HEK293T (cell line): ENCODE results near the gene GSTP1.

Source experiments
- CTCF ChIA-PET: fragments of 350-600 bp; formaldehyde crosslinking; extraction: SDS; loops from one replicate; lab custom pipeline; 2021; ENCODE audit warnings: antibody characterized with exemption, inconsistent platforms; lab: Yijun Ruan, JAX
- POLR2A ChIA-PET: fragments of 350-600 bp; formaldehyde crosslinking; extraction: SDS; loops from one replicate; lab custom pipeline; 2020; ENCODE audit warnings: antibody characterized with exemption, inconsistent platforms; lab: Yijun Ruan, JAX
- DNase-seq: peaks from one replicate; pipeline ENCODE4 v3.0.0; 2012; ENCODE audit warnings: mixed read lengths; ENCODE audit errors: extremely low spot score
- ARNT ChIP-seq: fragments of 450-650 bp; IDR thresholded peaks from 2 replicates; pipeline ENCODE4 v1.6.1; 2017; ENCODE audit warnings: mild to moderate bottlenecking
- BHLHE40 ChIP-seq: fragments of 450-650 bp; IDR thresholded peaks from 2 replicates; pipeline ENCODE4 v1.6.1; 2016; ENCODE audit warnings: mild to moderate bottlenecking, moderate library complexity, borderline replicate concordance
- CTBP1 ChIP-seq: fragments of 450-650 bp; IDR thresholded peaks from 2 replicates; pipeline ENCODE4 v1.6.1; 2016; ENCODE audit warnings: borderline replicate concordance
- ELF4 ChIP-seq: fragments of 450-650 bp; IDR thresholded peaks from 2 replicates; pipeline ENCODE4 v1.6.1; 2017; ENCODE audit warnings: antibody characterized with exemption
- FOXA1 ChIP-seq: fragments of 450-650 bp; IDR thresholded peaks from 2 replicates; pipeline ENCODE4 v1.6.1; 2016; ENCODE audit warnings: mild to moderate bottlenecking
- FOXK2 ChIP-seq: fragments of 450-650 bp; IDR thresholded peaks from 2 replicates; pipeline ENCODE4 v1.6.1; 2016; ENCODE audit warnings: mild to moderate bottlenecking
- FOXM1 ChIP-seq: fragments of 450-650 bp; IDR thresholded peaks from 2 replicates; pipeline ENCODE4 v1.6.1; 2017; ENCODE audit warnings: mild to moderate bottlenecking, borderline replicate concordance
- HDGF ChIP-seq: fragments of 450-650 bp; IDR thresholded peaks from 2 replicates; pipeline ENCODE4 v1.6.1; 2017; ENCODE audit warnings: antibody characterized with exemption, borderline replicate concordance
- L3MBTL2 ChIP-seq: fragments of 450-650 bp; conservative IDR thresholded peaks from 2 replicates; pipeline ENCODE4 v1.6.1; 2016; ENCODE audit warnings: mild to moderate bottlenecking
- LEF1 ChIP-seq: fragments of 450-650 bp; IDR thresholded peaks from 2 replicates; pipeline ENCODE4 v1.6.1; 2017; ENCODE audit warnings: mild to moderate bottlenecking, borderline replicate concordance
- NFRKB ChIP-seq: fragments of 450-650 bp; IDR thresholded peaks from 2 replicates; pipeline ENCODE4 v1.6.1; 2016; ENCODE audit warnings: mild to moderate bottlenecking, moderate library complexity
- PKNOX1 ChIP-seq: fragments of 450-650 bp; IDR thresholded peaks from 2 replicates; pipeline ENCODE4 v1.6.1; 2016
- SP1 ChIP-seq: fragments of 450-650 bp; IDR thresholded peaks from 2 replicates; pipeline ENCODE4 v1.6.1; 2017
- SUZ12 ChIP-seq: fragments of 450-650 bp; IDR thresholded peaks from 2 replicates; pipeline ENCODE4 v1.6.1; 2016; ENCODE audit warnings: mild to moderate bottlenecking
- TARDBP ChIP-seq: fragments of 450-650 bp; IDR thresholded peaks from 2 replicates; pipeline ENCODE4 v1.6.1; 2016
- ZNF384 ChIP-seq: fragments of 450-650 bp; IDR thresholded peaks from 2 replicates; pipeline ENCODE4 v1.6.1; 2016

GSTP1 gene

GRCh38 chr11:67605231-67606011 is 21.8 kb downstream of the GSTP1 start:
- ChIA-PET POLR2A (interaction anchor here (0.7 kb wide), 1 partner anchor 24 kb away, joined by 3 read pairs; no protein-coding TSS in a partner anchor), CTCF (interaction anchor here (0.6 to 1.0 kb wide), 3 partner anchors 9 to 43 kb away, joined by 3 read pairs; no protein-coding TSS in a partner anchor)
- TF ChIP-seq FOXK2 (no peak), PKNOX1 (no peak), SP1 (no peak), ZNF384 (no peak), BHLHE40 (no peak), ARNT (no peak), NFRKB (no peak)
- DNase-seq, result no peak

GRCh38 chr11:67606093-67606491 is 22.5 kb downstream of the GSTP1 start:
- CTCF ChIA-PET, result interaction anchor here (0.6 kb wide), 1 partner anchor 8 kb away, joined by 3 read pairs; no protein-coding TSS in a partner anchor
- TF ChIP-seq BHLHE40, result no peak
- no peak for TF ChIP-seq HDGF
- TF ChIP-seq L3MBTL2, result no peak
- no peak for TF ChIP-seq PKNOX1
- no peak for TF ChIP-seq ZNF384
- TF ChIP-seq FOXM1, result no peak
- TF ChIP-seq CTBP1, result no peak
- no peak for TF ChIP-seq SUZ12
- TF ChIP-seq TARDBP, result no peak
- TF ChIP-seq LEF1, result no peak
- TF ChIP-seq ARNT, result no peak
- TF ChIP-seq FOXK2, result no peak
- DNase-seq, result no peak
- POLR2A ChIA-PET, result interaction anchor here (0.7 kb wide), 1 partner anchor 23 kb away, joined by 3 read pairs; no protein-coding TSS in a partner anchor

GRCh38 chr11:67606492-67607295 is 23.1 kb downstream of the GSTP1 start, which contains the start of gene NDUFV1:
Gene NDUFV1 (plus strand): TSS chr11:67606936. CDS start chr11:67607005, 69 bp downstream.
- CTCF ChIA-PET, result no interaction called here
- DNase-seq, result peak; percentile 96
- TF ChIP-seq L3MBTL2 (no peak), PKNOX1 (peak; percentile 35; the same call in 1 of the 2 replicates), LEF1 (no peak), FOXK2 (no peak), BHLHE40 (no peak), NFRKB (no peak)
- POLR2A ChIA-PET, result no interaction called here

- ChIA-PET POLR2A (no interaction called here), CTCF (no interaction called here)
Measured at GRCh38 chr11:67607507-67607906, 23.9 kb downstream of the GSTP1 start.

GRCh38 chr11:67608486-67608885 is 24.9 kb downstream of the GSTP1 start:
- DNase-seq, result no peak
- POLR2A ChIA-PET, result no interaction called here
- no peak for TF ChIP-seq CTBP1
- no peak for TF ChIP-seq SP1
- TF ChIP-seq BHLHE40, result no peak
- no peak for TF ChIP-seq FOXA1
- no peak for TF ChIP-seq ZNF384
- TF ChIP-seq SUZ12, result no peak
- TF ChIP-seq ARNT, result no peak
- no peak for TF ChIP-seq NFRKB
- no peak for TF ChIP-seq PKNOX1
- no peak for TF ChIP-seq FOXM1
- TF ChIP-seq TARDBP, result no peak
- no peak for TF ChIP-seq FOXK2
- TF ChIP-seq L3MBTL2, result no peak
- no peak for TF ChIP-seq ELF4
- no peak for TF ChIP-seq HDGF
- TF ChIP-seq LEF1, result no peak
- CTCF ChIA-PET, result interaction anchor here (0.7 kb wide), 1 partner anchor 13 kb away, joined by 4 read pairs; no protein-coding TSS in a partner anchor

More at GRCh38 chr11:67607507-67607906, 23.9 kb downstream of the GSTP1 start:
- TF ChIP-seq ARNT (no peak), FOXM1 (no peak), BHLHE40 (no peak), CTBP1 (no peak)
- DNase-seq, result no peak
